Measurements from ENCODE around the gene INHA. TPM values are rescaled to one million over a fixed set of nuclear protein-coding genes. Genes with fewer than 3 reads are reported as not detected.

Gene INHA
- total and polyA plus RNA-seq, 5 donors from 2014 or later = not detected

GRCh38 chr2:219624565-219624964, 52.5 kb downstream of the INHA start:
- Histone ChIP-seq H3K36me3 (ENCODE audit: control insufficient read depth, insufficient read depth, low read length) (no peaks in the 10 kb centered on the region), H3K4me1 (ENCODE audit: control insufficient read depth, insufficient read depth, low read length, poor library complexity, severe bottlenecking) (peaks cover 5% of the 10 kb centered on the region), H3K4me3 (ENCODE audit: low read depth, low read length) (no peak overlapping the region), H3K27ac (ENCODE audit: insufficient read depth, low read length, poor library complexity, severe bottlenecking) (no peak overlapping the region), H3K9me3 (ENCODE audit: control insufficient read depth in 2 of 2, low read length in 2 of 2) (no peaks in the 10 kb centered on the region), H3K27me3 (ENCODE audit: control insufficient read depth, insufficient read depth, low read length) (peaks cover 12% of the 10 kb centered on the region)
- H3K4me1 Mint-ChIP-seq = peaks cover 0 to 7% (median 0%) of the 10 kb centered on the region in 4 donors
- H3K36me3 Mint-ChIP-seq = peaks cover 4% of the 10 kb centered on the region
- peaks cover 38% of the 10 kb centered on the region for H3K27me3 Mint-ChIP-seq
- H3K9me3 Mint-ChIP-seq = no peaks in the 10 kb centered on the region
- no peak for ATAC-seq (ENCODE audit: low read depth in 2 of 2)
- H3K4me3 Mint-ChIP-seq = no peak overlapping the region
- no peak overlapping the region for H3K27ac Mint-ChIP-seq
- DNase-seq = no peak

- H3K27ac ChIP-seq (ENCODE audit: insufficient read depth, low read length, poor library complexity, severe bottlenecking) = no peak overlapping the region
- DNase-seq (no peak), ATAC-seq (ENCODE audit: low read depth in 2 of 2) (no peak)
- H3K9me3 ChIP-seq (ENCODE audit: control insufficient read depth in 2 of 2, low read length in 2 of 2) = no peaks in the 10 kb centered on the region
- H3K36me3 ChIP-seq (ENCODE audit: control insufficient read depth, insufficient read depth, low read length) = no peaks in the 10 kb centered on the region
- H3K27ac Mint-ChIP-seq = no peak overlapping the region
- no peak overlapping the region for H3K4me3 ChIP-seq (ENCODE audit: low read depth, low read length)
- H3K27me3 ChIP-seq (ENCODE audit: control insufficient read depth, insufficient read depth, low read length) = peaks cover 12% of the 10 kb centered on the region
- peaks cover 5% of the 10 kb centered on the region for H3K4me1 ChIP-seq (ENCODE audit: control insufficient read depth, insufficient read depth, low read length, poor library complexity, severe bottlenecking)
- H3K36me3 Mint-ChIP-seq = peaks cover 4% of the 10 kb centered on the region
- no peaks in the 10 kb centered on the region for H3K9me3 Mint-ChIP-seq
- peaks cover 38% of the 10 kb centered on the region for H3K27me3 Mint-ChIP-seq
- peaks cover 0 to 7% (median 0%) of the 10 kb centered on the region in 4 donors for H3K4me1 Mint-ChIP-seq
- H3K4me3 Mint-ChIP-seq = no peak overlapping the region
These were observed 53.1 kb downstream of the INHA start for GRCh38 chr2:219625179-219625578.

Other genes starting within 250 kb of the INHA start
- gene RESP18, start 239.6 kb upstream of the INHA start, total RNA-seq = not detected
- gene RESP18, start 239.6 kb upstream of the INHA start, polyA plus RNA-seq = not detected
- gene DNPEP, start 184.4 kb upstream of the INHA start, total RNA-seq = 74.0 TPM
- 10 to 100 TPM; 51.2 to 76.1 (median 63.5) TPM for gene DNPEP, start 184.4 kb upstream of the INHA start, polyA plus RNA-seq
- not detected for gene DES, start 153.9 kb upstream of the INHA start, total RNA-seq
- not detected for gene DES, start 153.9 kb upstream of the INHA start, polyA plus RNA-seq
- gene SPEG, start 137.5 kb upstream of the INHA start, total RNA-seq = 4.1 TPM
- under 1 TPM in 1 of 4 donors, not detected in 3; 0.20 TPM for gene SPEG, start 137.5 kb upstream of the INHA start, polyA plus RNA-seq
- gene GMPPA, start 73.4 kb upstream of the INHA start, total RNA-seq = 25.9 TPM
- gene GMPPA, start 73.4 kb upstream of the INHA start, polyA plus RNA-seq = 10 to 100 TPM; 17.2 to 35.1 (median 25.1) TPM
- gene ASIC4, start 57.8 kb upstream of the INHA start, total RNA-seq = 0.12 TPM
- not detected for gene ASIC4, start 57.8 kb upstream of the INHA start, polyA plus RNA-seq
- 4.5 TPM for gene CHPF, start 28.5 kb upstream of the INHA start, total RNA-seq
- gene CHPF, start 28.5 kb upstream of the INHA start, polyA plus RNA-seq = 1 to 10 TPM; 3.0 to 6.6 (median 4.4) TPM
- 0.62 TPM for gene TMEM198, start 28.3 kb upstream of the INHA start, total RNA-seq
- not detected for gene TMEM198, start 28.3 kb upstream of the INHA start, polyA plus RNA-seq
- gene OBSL1, start 771 bp upstream of the INHA start, total RNA-seq = 0.57 TPM
- gene OBSL1, start 771 bp upstream of the INHA start, polyA plus RNA-seq = not detected
- 45.7 TPM for gene STK11IP, start 25.5 kb downstream of the INHA start, total RNA-seq
- gene STK11IP, start 25.5 kb downstream of the INHA start, polyA plus RNA-seq = 10 to 100 TPM in 1 of 4 donors, 1 to 10 TPM in 3; 6.8 to 10.1 (median 8.4) TPM
- gene SLC4A3, start 55.3 kb downstream of the INHA start, total RNA-seq = not detected
- not detected for gene SLC4A3, start 55.3 kb downstream of the INHA start, polyA plus RNA-seq